ENCODE measurements around the gene PGAP6. TPM values are rescaled to one million over a fixed set of nuclear protein-coding genes. Genes with fewer than 3 reads are reported as not detected.
"Not testable (repeated sequence)": the region's sequence is repeated elsewhere in the genome, so short reads cannot be mapped to it uniquely, and the experiment has no call there.

Gene PGAP6
- polyA plus RNA-seq, 1 of the 3 experiments (the other 2 are of a cell fraction): 133 TPM

DNA sequence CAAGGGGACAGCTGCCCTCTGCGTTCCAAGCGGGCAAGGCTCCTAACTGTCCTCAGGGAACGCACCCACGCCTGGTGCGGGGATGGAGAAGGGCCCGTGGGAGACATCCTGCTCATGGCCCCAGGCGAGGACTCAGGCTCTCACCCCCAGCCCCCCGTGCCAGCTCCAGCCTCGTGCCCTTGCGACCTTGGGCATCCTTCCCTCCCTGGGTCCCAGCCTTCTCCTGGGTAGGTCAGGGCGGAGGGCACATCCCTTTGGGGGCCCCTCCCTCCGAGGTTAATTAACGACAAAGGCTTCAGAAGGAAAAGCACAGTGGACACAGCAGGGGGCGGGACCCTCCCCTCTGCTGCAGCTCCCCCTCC is 3.0 kb downstream of the PGAP6 start:
- H3K9ac ChIP-seq: no peak overlapping the region
- H3K4me3 ChIP-seq (ENCODE audit: low read depth in 2 of 2, low read length in 1 of 2): no peak overlapping the region
- peaks cover 0 to 35% of the 10 kb centered on the region in 2 experiments for H3K36me3 ChIP-seq (replicated peaks in 1 of 2; ENCODE audit: control insufficient read depth in 1 of 2, insufficient read depth in 2 of 2, low read length in 1 of 2)
- no peaks in the 10 kb centered on the region for H3K9me2 ChIP-seq
- no peaks in the 10 kb centered on the region for H3F3A ChIP-seq (replicated peaks; ENCODE audit: insufficient read depth)
- TF ChIP-seq POLR2AphosphoS5 (IDR thresholded peaks at IDR 0.05; ENCODE audit: low read depth, low read length): no peak
- no peak for TF ChIP-seq FOXM1 (IDR thresholded peaks at IDR 0.05; ENCODE audit: low read depth)
- no peak for TF ChIP-seq NRF1 (IDR thresholded peaks at IDR 0.05; ENCODE audit: low read depth, low read length)
- no peak for TF ChIP-seq MXI1 (IDR thresholded peaks at IDR 0.05; ENCODE audit: low read depth, low read length)
- TF ChIP-seq, protein P1, sequence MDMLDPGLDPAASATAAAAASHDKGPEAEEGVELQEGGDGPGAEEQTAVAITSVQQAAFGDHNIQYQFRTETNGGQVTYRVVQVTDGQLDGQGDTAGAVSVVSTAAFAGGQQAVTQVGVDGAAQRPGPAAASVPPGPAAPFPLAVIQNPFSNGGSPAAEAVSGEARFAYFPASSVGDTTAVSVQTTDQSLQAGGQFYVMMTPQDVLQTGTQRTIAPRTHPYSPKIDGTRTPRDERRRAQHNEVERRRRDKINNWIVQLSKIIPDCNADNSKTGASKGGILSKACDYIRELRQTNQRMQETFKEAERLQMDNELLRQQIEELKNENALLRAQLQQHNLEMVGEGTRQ (IDR thresholded peaks at IDR 0.05; ENCODE audit: borderline replicate concordance, low read depth, low read length): no peak
- TF ChIP-seq TAF1 (IDR thresholded peaks at IDR 0.05; ENCODE audit: borderline replicate concordance, low read depth, low read length): no peak
- no peak for TF ChIP-seq TEAD4 (IDR thresholded peaks at IDR 0.05; ENCODE audit: borderline replicate concordance, insufficient read depth)
- 68% methylated on average over 5 of the region's 14 CpGs for WGBS (ENCODE audit: low lambda C conversion rate)
- no peak overlapping the region for H3K27ac ChIP-seq (ENCODE audit: low read depth in 2 of 2, low read length in 1 of 2)
- no peaks in the 10 kb centered on the region for H3K27me3 ChIP-seq (ENCODE audit: insufficient read depth)
- no peak overlapping the region for H2AFZ ChIP-seq (ENCODE audit: low read depth)
- H3K4me1 ChIP-seq (ENCODE audit: control insufficient read depth in 1 of 2, insufficient read depth in 2 of 2, low read depth in 1 of 2, low read length in 1 of 2): peaks cover 5 to 23% of the 10 kb centered on the region in 2 experiments; a peak in 2 of 4 replicates
- ChIA-PET CTCF (interaction anchor here (0.6 kb wide), 1 partner anchor 312 kb away, joined by 3 read pairs; no protein-coding TSS in a partner anchor), POLR2A (no interaction called here)
- H3K79me2 ChIP-seq (ENCODE audit: insufficient read depth): peaks cover 29% of the 10 kb centered on the region
- no peaks in the 10 kb centered on the region for H3K9me3 ChIP-seq
- H3K4me2 ChIP-seq: no peak overlapping the region
- no peak for DNase-seq
- peaks cover 17% of the 10 kb centered on the region for H4K20me1 ChIP-seq (ENCODE audit: insufficient read depth)

DNA sequence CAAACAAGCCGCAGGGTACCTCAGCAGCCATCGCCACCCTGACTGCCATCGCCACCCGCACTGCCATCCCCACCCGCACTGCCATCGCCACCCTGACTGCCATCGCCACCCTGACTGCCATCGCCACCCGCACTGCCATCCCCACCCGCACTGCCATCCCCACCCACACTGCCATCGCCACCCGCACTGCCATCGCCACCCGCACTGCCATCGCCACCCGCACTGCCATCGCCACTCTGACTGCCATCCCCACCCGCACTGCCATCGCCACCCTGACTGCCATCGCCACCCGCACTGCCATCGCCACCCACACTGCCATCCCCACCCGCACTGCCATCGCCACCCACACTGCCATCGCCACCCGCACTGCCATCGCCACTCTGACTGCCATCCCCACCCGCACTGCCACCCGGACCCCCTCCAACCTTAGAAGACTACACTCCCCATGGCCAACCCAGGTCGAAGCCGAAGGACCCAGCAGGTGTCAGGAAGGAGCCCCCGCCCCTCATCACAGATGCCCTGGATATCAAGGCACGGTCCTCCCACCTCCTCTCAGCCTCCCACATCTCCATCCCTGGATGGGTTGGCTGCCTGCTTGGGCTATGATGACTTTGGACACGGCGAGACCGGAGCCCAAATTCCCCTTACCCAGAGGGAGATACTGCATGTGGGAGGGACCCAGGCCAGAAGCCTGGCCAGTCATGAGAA is 3.5 kb downstream of the PGAP6 start:
- CTCF ChIA-PET; H3K27me3 ChIP-seq (ENCODE audit: insufficient read depth); H2AFZ ChIP-seq (ENCODE audit: low read depth); H3F3A ChIP-seq (replicated peaks; ENCODE audit: insufficient read depth); DNase-seq; H3K4me2 ChIP-seq; H3K9ac ChIP-seq; POLR2A ChIA-PET; H3K4me3 ChIP-seq (ENCODE audit: low read depth in 2 of 2, low read length in 1 of 2); H3K9me2 ChIP-seq; H3K27ac ChIP-seq (ENCODE audit: low read depth in 2 of 2, low read length in 1 of 2); H3K9me3 ChIP-seq: not testable (repeated sequence)
- peaks cover 0 to 36% of the 10 kb centered on the region in 2 experiments for H3K36me3 ChIP-seq (replicated peaks in 1 of 2; ENCODE audit: control insufficient read depth in 1 of 2, insufficient read depth in 2 of 2, low read length in 1 of 2)
- 91% methylated on average over 30 of the region's 36 CpGs for WGBS (ENCODE audit: low lambda C conversion rate)
- H4K20me1 ChIP-seq (ENCODE audit: insufficient read depth): peaks cover 17% of the 10 kb centered on the region
- peaks cover 5 to 23% of the 10 kb centered on the region in 2 experiments; a peak in 2 of 4 replicates for H3K4me1 ChIP-seq (ENCODE audit: control insufficient read depth in 1 of 2, insufficient read depth in 2 of 2, low read depth in 1 of 2, low read length in 1 of 2)
- peaks cover 29% of the 10 kb centered on the region for H3K79me2 ChIP-seq (ENCODE audit: insufficient read depth)

DNA sequence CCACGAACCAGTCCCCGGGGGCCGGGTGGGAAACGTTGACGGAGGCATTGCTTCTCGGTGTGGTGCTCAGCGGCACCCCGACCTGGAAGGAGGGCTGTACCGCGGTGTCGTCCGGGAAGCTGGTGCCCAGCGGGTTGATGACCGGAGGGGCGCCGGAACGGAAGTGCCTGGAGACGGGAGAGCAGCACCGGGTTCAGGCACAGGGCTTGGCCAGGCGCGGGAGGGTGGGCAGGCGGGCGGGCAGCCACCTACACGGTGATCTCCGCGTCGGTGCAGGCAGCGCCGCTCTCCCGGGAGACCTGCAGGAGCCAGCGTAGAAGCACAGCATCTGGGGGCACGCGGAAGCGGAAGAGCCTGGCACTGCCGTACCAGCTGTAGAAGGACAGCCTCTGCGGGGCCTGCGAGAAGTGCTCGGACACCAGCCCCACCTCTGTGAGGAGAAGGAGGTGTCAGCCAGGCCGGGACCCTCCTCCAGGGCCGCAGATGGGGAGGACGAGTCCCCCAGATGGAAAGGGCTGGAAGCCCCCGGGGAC is 4.3 kb downstream of the PGAP6 start:
- Histone ChIP-seq H3F3A (replicated peaks; ENCODE audit: insufficient read depth) (no peaks in the 10 kb centered on the region), H3K79me2 (ENCODE audit: insufficient read depth) (peaks cover 29% of the 10 kb centered on the region), H3K9ac (no peak overlapping the region), H3K4me3 (ENCODE audit: low read depth in 2 of 2, low read length in 1 of 2) (no peak overlapping the region), H4K20me1 (ENCODE audit: insufficient read depth) (peaks cover 17% of the 10 kb centered on the region), H3K36me3 (replicated peaks in 1 of 2; ENCODE audit: control insufficient read depth in 1 of 2, insufficient read depth in 2 of 2, low read length in 1 of 2) (peaks cover 0 to 43% of the 10 kb centered on the region in 2 experiments), H3K27ac (ENCODE audit: low read depth in 2 of 2, low read length in 1 of 2) (no peak overlapping the region; a peak in 1 of 4 replicates), H2AFZ (ENCODE audit: low read depth) (no peak overlapping the region), H3K4me1 (ENCODE audit: control insufficient read depth in 1 of 2, insufficient read depth in 2 of 2, low read depth in 1 of 2, low read length in 1 of 2) (peaks cover 5 to 19% of the 10 kb centered on the region in 2 experiments; a peak in 2 of 4 replicates), H3K9me3 (no peaks in the 10 kb centered on the region), H3K4me2 (no peak overlapping the region), H3K27me3 (ENCODE audit: insufficient read depth) (no peaks in the 10 kb centered on the region), H3K9me2 (no peaks in the 10 kb centered on the region)
- ChIA-PET CTCF (no interaction called here), POLR2A (no interaction called here)
- WGBS (ENCODE audit: low lambda C conversion rate): 81% methylated on average over 29 of the region's 42 CpGs
- DNase-seq: no peak
- TF ChIP-seq, protein P2, sequence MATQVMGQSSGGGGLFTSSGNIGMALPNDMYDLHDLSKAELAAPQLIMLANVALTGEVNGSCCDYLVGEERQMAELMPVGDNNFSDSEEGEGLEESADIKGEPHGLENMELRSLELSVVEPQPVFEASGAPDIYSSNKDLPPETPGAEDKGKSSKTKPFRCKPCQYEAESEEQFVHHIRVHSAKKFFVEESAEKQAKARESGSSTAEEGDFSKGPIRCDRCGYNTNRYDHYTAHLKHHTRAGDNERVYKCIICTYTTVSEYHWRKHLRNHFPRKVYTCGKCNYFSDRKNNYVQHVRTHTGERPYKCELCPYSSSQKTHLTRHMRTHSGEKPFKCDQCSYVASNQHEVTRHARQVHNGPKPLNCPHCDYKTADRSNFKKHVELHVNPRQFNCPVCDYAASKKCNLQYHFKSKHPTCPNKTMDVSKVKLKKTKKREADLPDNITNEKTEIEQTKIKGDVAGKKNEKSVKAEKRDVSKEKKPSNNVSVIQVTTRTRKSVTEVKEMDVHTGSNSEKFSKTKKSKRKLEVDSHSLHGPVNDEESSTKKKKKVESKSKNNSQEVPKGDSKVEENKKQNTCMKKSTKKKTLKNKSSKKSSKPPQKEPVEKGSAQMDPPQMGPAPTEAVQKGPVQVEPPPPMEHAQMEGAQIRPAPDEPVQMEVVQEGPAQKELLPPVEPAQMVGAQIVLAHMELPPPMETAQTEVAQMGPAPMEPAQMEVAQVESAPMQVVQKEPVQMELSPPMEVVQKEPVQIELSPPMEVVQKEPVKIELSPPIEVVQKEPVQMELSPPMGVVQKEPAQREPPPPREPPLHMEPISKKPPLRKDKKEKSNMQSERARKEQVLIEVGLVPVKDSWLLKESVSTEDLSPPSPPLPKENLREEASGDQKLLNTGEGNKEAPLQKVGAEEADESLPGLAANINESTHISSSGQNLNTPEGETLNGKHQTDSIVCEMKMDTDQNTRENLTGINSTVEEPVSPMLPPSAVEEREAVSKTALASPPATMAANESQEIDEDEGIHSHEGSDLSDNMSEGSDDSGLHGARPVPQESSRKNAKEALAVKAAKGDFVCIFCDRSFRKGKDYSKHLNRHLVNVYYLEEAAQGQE (IDR thresholded peaks at IDR 0.05; ENCODE audit: low read depth, low read length): no peak
- no peak for TF ChIP-seq NRF1 (IDR thresholded peaks at IDR 0.05; ENCODE audit: low read depth, low read length)
- TF ChIP-seq TEAD4 (IDR thresholded peaks at IDR 0.05; ENCODE audit: borderline replicate concordance, insufficient read depth): no peak
- TF ChIP-seq RAD21 (IDR thresholded peaks at IDR 0.05; ENCODE audit: low read length): no peak
- no peak for TF ChIP-seq RCOR1 (IDR thresholded peaks at IDR 0.05; ENCODE audit: low read length)
- TF ChIP-seq RFX5 (IDR thresholded peaks at IDR 0.05; ENCODE audit: low read length): no peak
- TF ChIP-seq RXRA (IDR thresholded peaks at IDR 0.05; ENCODE audit: borderline replicate concordance, low read depth): no peak
- TF ChIP-seq PBX3 (IDR thresholded peaks at IDR 0.05): no peak
- no peak for TF ChIP-seq MXI1 (IDR thresholded peaks at IDR 0.05; ENCODE audit: low read depth, low read length)

Data from SK-N-SH (cell line).